ENCODE results near the gene NRP2.

DNA sequence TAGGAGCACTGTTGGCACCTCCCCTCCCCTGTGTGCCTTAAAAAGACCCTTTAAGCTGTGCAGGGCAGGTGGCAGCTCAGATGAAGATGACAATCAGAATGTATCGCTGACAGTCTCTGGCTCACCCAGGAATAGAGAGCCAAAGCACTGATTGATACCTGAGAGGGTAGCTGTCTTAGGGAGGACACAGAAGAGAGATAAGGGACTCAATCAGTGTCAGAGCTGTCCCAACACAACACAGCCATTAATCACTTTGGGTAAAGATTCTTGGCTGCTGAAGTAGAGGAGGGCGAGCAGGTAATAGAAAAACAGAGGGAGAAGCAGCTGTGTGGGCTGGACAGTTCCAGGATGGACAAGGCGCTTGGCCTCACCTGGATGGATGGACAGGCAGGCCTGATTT lies 124.9 kb downstream of the NRP2 start:
- TF ChIP-seq, protein P1, sequence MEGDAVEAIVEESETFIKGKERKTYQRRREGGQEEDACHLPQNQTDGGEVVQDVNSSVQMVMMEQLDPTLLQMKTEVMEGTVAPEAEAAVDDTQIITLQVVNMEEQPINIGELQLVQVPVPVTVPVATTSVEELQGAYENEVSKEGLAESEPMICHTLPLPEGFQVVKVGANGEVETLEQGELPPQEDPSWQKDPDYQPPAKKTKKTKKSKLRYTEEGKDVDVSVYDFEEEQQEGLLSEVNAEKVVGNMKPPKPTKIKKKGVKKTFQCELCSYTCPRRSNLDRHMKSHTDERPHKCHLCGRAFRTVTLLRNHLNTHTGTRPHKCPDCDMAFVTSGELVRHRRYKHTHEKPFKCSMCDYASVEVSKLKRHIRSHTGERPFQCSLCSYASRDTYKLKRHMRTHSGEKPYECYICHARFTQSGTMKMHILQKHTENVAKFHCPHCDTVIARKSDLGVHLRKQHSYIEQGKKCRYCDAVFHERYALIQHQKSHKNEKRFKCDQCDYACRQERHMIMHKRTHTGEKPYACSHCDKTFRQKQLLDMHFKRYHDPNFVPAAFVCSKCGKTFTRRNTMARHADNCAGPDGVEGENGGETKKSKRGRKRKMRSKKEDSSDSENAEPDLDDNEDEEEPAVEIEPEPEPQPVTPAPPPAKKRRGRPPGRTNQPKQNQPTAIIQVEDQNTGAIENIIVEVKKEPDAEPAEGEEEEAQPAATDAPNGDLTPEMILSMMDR (IDR thresholded peaks at IDR 0.05) = no peak
- no peak for TF ChIP-seq POLR2A (IDR thresholded peaks at IDR 0.05)
